Putamen (tissue), 1 donor: ENCODE measurements around the gene ESR1.
"Not testable (repeated sequence)": the region's sequence is repeated elsewhere in the genome, so short reads cannot be mapped to it uniquely, and the experiment has no call there.

Experiments used
- DNase-seq: peaks from one replicate; pipeline ENCODE4 v3.0.0-alpha.2; 2016; ENCODE audit warnings: low spot score

Gene ESR1

DNA sequence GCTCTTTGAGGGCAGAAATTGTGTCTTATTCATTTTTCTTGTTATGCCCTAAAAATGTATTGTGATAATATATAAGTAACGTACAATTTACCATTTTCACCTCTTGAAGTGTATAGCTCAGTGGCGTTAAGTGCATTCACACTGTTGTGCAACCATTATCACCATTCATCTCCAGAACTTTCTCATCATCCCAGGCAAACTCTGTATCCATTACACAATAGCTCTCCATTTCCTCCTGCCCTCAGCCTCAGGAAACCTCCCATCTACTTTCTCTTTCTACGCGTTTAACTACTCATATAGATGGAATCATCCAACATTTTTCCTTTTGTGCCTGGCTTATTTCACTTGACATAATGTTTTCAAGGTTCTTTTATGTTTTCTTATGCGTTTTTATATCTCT, 184.6 kb downstream of the ESR1 start:
- no peak for DNase-seq

DNA sequence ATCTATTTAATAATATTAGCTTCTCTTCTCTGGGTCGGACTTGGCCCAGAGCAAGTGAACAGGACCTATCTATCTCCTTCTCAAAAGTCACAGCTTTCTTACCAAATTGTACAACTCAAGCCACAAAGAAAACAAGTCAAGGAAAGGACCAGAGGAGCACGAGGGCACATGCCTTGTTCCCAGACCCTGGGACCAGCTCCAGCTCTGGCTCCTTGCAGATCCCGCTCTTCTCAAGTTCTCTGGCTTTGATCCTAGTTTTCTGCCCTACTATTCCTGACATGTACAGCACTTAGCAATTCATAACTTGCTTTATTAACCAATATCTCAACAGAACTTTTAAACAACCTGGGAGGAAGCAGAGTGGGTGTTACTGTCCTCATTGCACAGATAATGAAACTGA, 185.9 kb downstream of the ESR1 start:
- DNase-seq: no peak

GRCh38 chr6:151998784-151999183, 191.3 kb downstream of the ESR1 start:
- DNase-seq: no peak

- no peak for DNase-seq
These were observed 191.7 kb downstream of the ESR1 start for GRCh38 chr6:151999194-151999593.

DNA sequence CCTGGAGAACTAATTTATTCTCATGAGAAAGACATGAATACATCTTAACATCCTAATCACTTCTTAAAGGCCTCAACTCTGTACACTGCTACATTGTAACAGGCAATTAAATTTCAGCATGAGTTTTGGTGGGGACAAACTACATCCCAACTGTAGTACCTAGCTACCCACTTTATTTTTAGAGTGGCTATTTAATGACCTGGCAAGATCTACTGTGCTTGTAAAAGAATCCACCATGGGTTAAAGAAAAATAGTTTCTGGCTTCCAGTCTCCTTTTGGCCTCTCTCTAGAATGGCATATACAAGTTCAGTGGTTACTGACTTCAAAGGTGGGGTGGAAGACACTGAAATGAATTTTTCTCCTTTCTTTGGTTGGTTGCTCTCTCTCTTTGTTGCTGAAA, 193.9 kb downstream of the ESR1 start:
- DNase-seq: no peak

GRCh38 chr6:152002306-152002705, 194.8 kb downstream of the ESR1 start:
- DNase-seq: no peak

- DNase-seq: no peak
These were observed 196.6 kb downstream of the ESR1 start for GRCh38 chr6:152004036-152004566.

DNA sequence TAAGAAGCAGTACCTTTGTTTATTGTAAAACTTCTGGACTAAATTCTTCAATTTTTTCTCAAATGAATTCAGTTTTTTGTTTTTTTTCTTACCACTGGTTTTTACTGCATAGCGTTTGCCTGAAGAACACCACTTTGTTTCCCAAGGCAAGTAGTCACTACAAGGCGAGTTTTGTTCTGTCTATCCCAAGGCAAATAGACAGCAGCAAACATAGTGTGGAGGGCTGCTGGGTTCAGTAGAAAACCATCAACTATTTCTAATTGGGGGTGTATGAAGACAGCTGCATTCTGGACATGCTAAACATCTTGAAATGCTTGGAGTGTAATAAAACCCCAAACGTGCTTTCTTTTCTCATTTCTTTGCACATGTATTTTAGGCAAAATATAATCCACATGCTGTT, 197.4 kb downstream of the ESR1 start:
- DNase-seq: no peak

DNA sequence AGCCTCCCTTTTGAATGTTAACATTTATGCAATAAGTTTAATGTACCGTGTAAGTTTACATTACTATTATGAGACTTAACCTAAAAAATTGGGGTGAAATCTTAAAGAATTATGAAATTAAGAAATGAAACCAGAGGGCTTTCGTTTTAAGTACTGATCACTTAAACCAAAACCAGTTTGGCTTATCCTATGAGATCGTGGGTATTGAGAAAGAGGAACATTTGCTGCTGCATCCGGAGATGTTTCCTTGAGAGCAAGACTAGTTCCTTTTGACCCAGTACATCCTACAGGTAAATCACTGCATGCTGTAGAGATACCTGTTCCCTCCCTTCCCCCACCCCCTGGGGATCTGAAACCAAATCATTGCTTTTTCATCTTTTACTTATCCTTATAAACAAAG, 201.3 kb downstream of the ESR1 start:
- DNase-seq: no peak

DNA sequence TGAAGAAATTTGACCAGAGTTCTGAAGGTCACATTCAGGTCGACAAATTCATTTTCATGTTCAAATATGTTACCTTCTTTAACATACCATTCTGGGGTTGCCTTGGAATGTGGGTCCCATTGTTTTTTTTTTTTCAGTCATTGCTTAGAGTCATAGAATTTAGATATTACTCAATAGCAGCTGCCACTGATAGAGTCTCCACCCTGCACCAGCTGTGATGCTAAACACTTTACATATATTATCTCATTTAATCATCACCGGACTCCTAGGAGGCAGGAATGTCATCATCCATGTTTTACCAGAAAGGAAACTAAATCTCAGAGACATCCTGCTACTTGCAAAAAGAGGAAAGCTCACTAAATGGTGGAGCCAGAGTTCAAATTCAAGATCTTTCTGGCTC, 204.7 kb downstream of the ESR1 start:
- no peak for DNase-seq

GRCh38 chr6:152018876-152019275, 211.4 kb downstream of the ESR1 start:
- DNase-seq: no peak

DNA sequence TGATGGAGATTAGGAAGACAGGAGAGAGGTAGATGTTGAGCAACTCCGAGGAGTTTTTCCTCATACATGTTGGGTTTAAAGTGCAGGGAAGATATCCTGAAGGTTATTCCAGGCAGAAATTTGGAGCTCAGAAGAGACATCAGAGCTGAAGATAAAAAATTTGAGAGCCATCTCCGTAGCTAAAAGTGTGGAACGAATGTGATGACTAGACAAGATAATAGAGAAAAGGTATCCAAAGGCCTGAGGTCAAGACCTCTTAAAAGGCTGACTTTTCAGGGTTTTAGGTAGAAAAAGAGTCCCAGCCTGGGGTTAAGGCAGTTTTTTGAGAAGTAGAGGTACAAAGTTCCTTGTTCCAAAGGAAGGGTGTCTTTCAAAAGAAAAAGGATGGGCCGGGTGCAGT, 214.8 kb downstream of the ESR1 start:
- DNase-seq: no peak

- no peak for DNase-seq
These were observed 216.1 kb downstream of the ESR1 start for GRCh38 chr6:152023613-152024012.

DNA sequence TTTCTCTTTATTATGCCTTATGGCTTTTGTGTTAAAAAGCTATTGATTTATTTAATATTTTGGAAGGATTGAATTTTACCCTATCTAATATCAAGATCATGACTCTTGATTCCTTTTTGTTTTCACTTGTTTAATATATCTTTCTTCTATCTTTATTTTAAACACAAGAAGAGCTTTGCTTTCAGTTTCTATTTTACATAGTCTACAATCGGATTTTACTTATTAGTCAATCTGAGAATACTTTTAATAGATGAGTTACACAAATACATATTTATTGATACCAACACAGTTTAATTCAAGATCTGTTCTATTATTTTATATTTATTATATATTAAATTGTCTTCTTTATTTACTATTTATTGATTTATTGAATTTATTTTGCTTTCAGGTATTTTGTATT, 218.8 kb downstream of the ESR1 start:
- DNase-seq: no peak

DNA sequence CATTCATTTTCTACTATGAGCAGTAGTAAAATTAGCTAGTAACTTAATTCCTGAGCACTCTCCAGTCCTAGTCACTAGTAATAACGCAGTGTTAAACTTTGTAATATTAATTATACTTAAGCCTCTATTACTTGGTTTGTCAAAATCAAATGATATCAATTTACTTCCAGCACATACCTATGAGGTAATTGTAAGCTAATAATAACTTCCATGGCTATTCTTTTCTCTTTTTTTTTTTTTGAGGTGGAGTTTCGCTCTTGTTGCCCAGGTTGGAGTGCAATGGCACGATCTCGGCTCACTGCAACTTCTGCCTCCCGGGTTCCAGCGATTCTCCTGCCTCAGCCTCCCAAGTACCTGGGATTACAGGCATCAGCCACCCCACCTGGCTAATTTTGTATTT, 219.3 kb downstream of the ESR1 start:
- DNase-seq: not testable (repeated sequence)

- DNase-seq: not testable (repeated sequence)
These were observed 226.3 kb downstream of the ESR1 start for GRCh38 chr6:152033765-152034164.

GRCh38 chr6:152034631-152035030, 227.1 kb downstream of the ESR1 start:
- DNase-seq: no peak

DNA sequence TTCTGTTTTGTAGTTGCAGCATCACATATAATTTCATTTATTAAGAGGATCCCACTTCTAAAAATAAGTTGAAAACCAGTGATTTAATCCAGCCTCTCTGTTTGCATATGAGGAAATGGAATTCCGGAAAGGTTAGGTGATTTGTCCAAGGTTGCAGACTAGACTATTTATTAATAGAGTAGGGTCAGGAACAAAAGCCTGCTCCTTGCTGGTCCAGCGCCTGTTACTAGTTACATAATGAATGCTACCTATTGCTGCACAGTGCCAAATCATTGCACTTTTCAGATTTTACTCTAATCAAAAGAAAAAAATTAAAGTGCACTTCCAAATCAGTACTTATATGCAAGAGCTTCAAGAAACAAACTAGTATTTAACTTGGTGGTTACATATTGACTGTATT, 238.6 kb downstream of the ESR1 start:
- no peak for DNase-seq

DNA sequence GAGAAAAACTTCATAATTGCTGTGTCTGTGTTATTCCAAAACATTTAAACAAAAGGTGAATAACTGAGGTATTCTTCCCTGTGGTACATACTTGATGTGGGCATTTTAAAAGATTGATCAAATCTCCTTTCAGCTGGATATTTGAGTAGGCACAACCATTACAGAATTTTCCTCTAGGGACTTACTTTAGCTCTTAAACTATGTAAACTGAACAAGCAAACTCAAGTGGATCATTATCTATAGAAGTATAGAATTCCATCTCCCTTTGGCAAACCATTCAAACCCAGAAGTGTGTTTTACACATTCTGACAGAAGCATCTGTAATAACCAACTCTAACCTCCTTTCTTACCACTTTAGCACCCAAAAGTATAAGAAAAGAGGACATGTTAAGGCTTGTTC, 241.4 kb downstream of the ESR1 start:
- DNase-seq: no peak

DNA sequence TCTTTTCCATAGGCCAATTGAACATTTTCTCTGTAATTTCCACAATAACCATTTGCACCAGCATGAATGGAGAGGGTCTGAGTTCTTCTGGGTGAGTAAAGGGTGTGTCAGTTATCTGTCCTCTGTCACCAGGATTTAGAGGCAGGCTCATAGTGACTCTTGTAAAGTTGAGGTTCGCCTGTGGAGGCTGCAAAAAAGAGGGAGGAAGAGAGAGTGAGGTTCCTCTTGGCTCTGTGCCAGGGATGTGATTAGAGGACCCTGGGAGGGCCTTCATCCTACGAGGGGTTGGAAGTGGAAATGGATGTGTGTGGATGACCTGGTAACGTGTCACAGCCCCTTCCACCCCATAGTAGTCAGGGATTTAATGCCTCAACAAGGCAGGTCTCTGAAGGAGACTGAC, 242.0 kb downstream of the ESR1 start:
- no peak for DNase-seq

DNA sequence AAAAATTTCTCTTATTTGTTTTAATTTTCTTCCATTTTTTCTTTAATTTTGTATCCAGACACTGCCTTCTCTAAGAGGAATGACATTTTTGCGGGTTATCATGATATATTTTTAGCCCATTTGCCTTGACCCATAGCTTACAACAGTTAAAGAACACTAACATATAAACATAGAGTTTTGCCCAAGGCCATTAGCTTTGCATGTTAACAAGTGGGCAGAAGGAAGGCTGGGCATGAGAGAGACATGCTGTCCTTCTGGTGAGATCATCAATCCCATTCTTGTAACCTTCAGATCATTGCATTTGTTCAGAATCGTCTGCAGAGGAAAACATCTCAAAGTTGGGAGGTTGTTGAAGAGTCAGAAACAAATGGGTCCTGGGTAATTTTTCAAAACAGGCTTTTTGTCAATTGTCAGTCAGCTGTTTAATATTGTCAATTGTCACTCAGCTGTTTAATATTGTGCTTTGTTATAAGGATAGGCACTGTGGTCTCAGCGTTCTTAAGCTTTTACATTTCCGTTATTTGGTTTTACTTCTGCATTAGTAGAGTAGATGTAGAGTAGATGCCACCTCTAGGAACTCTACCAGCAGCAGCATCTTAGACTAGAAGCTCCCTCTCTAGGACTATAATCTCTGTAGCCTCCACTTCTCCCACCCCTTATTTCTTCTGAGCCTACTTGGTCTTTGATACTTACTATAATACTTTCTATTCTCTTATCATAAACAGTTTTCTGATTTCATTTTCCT, 243.1 kb downstream of the ESR1 start:
- DNase-seq: no peak

DNA sequence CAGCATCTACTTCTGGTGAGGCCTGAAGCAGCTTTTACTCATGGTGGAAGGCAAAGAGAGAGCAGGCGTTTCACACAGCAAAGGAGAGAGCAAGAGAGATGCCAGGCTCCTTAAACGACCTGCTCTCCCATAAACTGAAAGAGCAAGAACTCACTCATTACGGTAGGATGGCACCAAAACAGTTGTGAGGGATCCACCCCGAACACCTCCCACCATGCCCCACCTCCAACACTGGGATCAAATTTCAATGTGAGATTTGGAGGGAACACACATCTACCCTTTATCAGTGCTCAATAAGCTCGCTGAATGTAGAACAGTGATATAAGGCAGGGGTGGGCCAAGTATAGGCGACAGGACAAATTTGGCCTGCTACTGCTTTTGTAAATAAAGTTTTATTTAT, 244.6 kb downstream of the ESR1 start:
- DNase-seq: no peak

DNA sequence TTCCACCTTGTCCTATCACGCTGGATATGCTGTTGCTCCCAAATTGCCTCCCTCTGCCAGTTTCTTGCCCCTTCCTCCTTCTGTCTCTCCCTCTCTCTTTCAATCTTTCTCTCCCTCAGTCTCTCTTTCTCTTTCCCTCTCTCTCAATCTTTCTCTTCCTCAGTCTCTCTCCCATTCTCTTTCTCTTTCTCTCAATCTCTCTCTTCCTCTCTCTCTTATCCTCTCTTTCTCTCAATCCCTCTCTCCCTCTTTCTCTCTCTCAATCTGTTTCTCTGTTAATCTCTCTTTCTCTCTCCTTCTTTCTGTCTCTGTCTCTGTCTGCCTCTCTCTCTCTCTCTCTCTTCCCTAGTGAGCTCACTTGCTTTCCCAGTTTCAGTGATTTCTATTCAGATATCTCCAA, 245.8 kb downstream of the ESR1 start:
- no peak for DNase-seq

DNA sequence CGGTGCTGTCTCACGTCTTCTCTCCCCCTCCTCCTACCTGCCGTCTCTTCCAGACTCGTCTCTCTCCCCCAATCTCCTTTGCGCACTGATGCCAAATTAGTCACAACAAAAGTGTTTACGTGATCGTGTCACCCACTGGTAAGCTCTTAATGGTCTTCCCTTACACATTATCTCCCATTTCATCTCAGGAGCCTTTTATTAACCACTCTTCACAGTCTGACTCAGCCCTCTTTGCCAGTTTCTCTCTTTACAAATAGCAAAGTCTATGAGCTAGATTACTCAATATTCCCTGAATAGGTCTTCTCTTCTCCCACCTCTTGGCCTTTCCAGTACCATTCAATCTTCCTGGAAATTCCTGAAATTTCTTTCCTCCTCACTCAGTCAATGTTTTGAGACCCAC, 247.0 kb downstream of the ESR1 start:
- DNase-seq: no peak
